GM18502 (cell line): ENCODE data around the gene DERA.
"Not testable (repeated sequence)": the region's sequence is repeated elsewhere in the genome, so short reads cannot be mapped to it uniquely, and the experiment has no call there.

Experiments
- ATAC-seq: cut with Tn5 transposase; IDR thresholded peaks from one replicate; pipeline ENCODE4 v1.9.1; 2021; ENCODE audit warnings: mild to moderate bottlenecking; ENCODE audit not compliant: unreplicated experiment, poor library complexity

Gene DERA

GRCh38 chr12:15899282-15899870 is 11.8 kb upstream of the DERA start:
- peak; percentile 76 for ATAC-seq

- ATAC-seq = no peak
These were observed 6.7 kb upstream of the DERA start for GRCh38 chr12:15904378-15904920.

- ATAC-seq = no peak
These were observed 666 bp upstream of the DERA start for GRCh38 chr12:15910468-15910863.

GRCh38 chr12:15911931-15912330 is 799 bp downstream of the DERA start:
- not testable (repeated sequence) for ATAC-seq

GRCh38 chr12:15914131-15914530 is 3.0 kb downstream of the DERA start:
- not testable (repeated sequence) for ATAC-seq

- ATAC-seq = no peak
These were observed 6.9 kb downstream of the DERA start for GRCh38 chr12:15918066-15918465.

- no peak for ATAC-seq
These were observed 8.3 kb downstream of the DERA start for GRCh38 chr12:15919418-15919817.

GRCh38 chr12:15924956-15925355 is 13.8 kb downstream of the DERA start:
- no peak for ATAC-seq

- no peak for ATAC-seq
These were observed 17.2 kb downstream of the DERA start for GRCh38 chr12:15928346-15928745.

- peak; percentile 42 for ATAC-seq
These were observed 17.9 kb downstream of the DERA start for GRCh38 chr12:15928870-15929571.

- peak; percentile 75 for ATAC-seq
These were observed 20.5 kb downstream of the DERA start for GRCh38 chr12:15931590-15932053.

GRCh38 chr12:15932327-15932726 is 21.2 kb downstream of the DERA start:
- no peak for ATAC-seq

GRCh38 chr12:15932971-15933370 is 21.8 kb downstream of the DERA start:
- no peak for ATAC-seq

- no peak for ATAC-seq
These were observed 22.6 kb downstream of the DERA start for GRCh38 chr12:15933751-15934150.

GRCh38 chr12:15936751-15937150 is 25.6 kb downstream of the DERA start:
- ATAC-seq = no peak

- ATAC-seq = no peak
These were observed 26.8 kb downstream of the DERA start for GRCh38 chr12:15937902-15938301.

- ATAC-seq = no peak
These were observed 28.0 kb downstream of the DERA start for GRCh38 chr12:15939111-15939510.

- no peak for ATAC-seq
These were observed 31.3 kb downstream of the DERA start for GRCh38 chr12:15942475-15942874.

GRCh38 chr12:15943519-15943918 is 32.4 kb downstream of the DERA start:
- not testable (repeated sequence) for ATAC-seq

- not testable (repeated sequence) for ATAC-seq
These were observed 37.3 kb downstream of the DERA start for GRCh38 chr12:15948461-15948860.

GRCh38 chr12:15955281-15955680 is 44.1 kb downstream of the DERA start:
- ATAC-seq = no peak

- no peak for ATAC-seq
These were observed 44.9 kb downstream of the DERA start for GRCh38 chr12:15956010-15956409.
